MCF 10A (cell line): ENCODE results near the gene GMDS. TPM values are rescaled to one million over a fixed set of nuclear protein-coding genes. Genes with fewer than 3 reads are reported as not detected.

ENCODE experiments used
- BruUV-seq: library from RNA; stranded (reverse); fragments of 400-500 nt; replicated peaks from 2 replicates; lab custom pipeline; 2021; lab: Mats Ljungman, UMichigan
- CTCF ChIA-PET: fragments of 300-600 bp; sonication (Branson Sonifier 250); formaldehyde crosslinking; extraction: SDS; loops from one replicate; lab custom pipeline; 2021; ENCODE audit warnings: antibody characterized with exemption, inconsistent platforms; lab: Yijun Ruan, JAX
- POLR2A ChIA-PET: fragments of 300-600, 350-650 bp; sonication (Branson Sonifier 250); formaldehyde crosslinking; extraction: SDS; loops from one replicate; lab custom pipeline; 2020; ENCODE audit warnings: antibody characterized with exemption, inconsistent platforms; lab: Yijun Ruan, JAX
- DNase-seq: peaks from one replicate; pipeline ENCODE4 v3.0.0-alpha.2; 2018; ENCODE audit not compliant: unreplicated experiment
- H3K27ac Mint-ChIP-seq: one replicate; pipeline ENCODE4 v1.8.0; 2022; ENCODE audit warnings: mild to moderate bottlenecking, low read depth, mixed read lengths; ENCODE audit not compliant: unreplicated experiment
- H3K27me3 Mint-ChIP-seq: one replicate; pipeline ENCODE4 v1.8.0; 2022; ENCODE audit warnings: mixed read lengths; ENCODE audit not compliant: insufficient read depth, unreplicated experiment
- H3K36me3 Mint-ChIP-seq: one replicate; pipeline ENCODE4 v1.8.0; 2022; ENCODE audit warnings: mild to moderate bottlenecking, moderate library complexity, mixed read lengths; ENCODE audit not compliant: insufficient read depth, unreplicated experiment
- H3K4me1 Mint-ChIP-seq: one replicate; pipeline ENCODE4 v1.8.0; 2022; ENCODE audit warnings: mixed read lengths; ENCODE audit not compliant: insufficient read depth, unreplicated experiment
- H3K4me3 Mint-ChIP-seq: one replicate; pipeline ENCODE4 v1.8.0; 2022; ENCODE audit warnings: mild to moderate bottlenecking, moderate library complexity, mixed read lengths; ENCODE audit not compliant: unreplicated experiment
- H3K9me3 Mint-ChIP-seq: one replicate; pipeline ENCODE4 v1.8.0; 2022; ENCODE audit warnings: mixed read lengths; ENCODE audit not compliant: unreplicated experiment
- intact Hi-C: fragments of 100-400 bp; cut with micrococcal nuclease; formaldehyde crosslinking; loops from 2 replicates; pipeline ENCODE4 v1.14.1; 2022
- total RNA-seq: library from RNA; stranded (reverse); gene quantifications from 2 replicates; pipeline ENCODE4 v1.2.3, GENCODE V29; 2022
- TF ChIP-seq, protein P1 (sequence below): fragments of 200-600 bp; IDR thresholded peaks from one replicate; pipeline ENCODE4 v1.8.0; 2022; ENCODE audit warnings: antibody characterized with exemption, mild to moderate bottlenecking; ENCODE audit not compliant: unreplicated experiment

The GMDS gene
- total RNA-seq, 1 experiment from 2014 or later: 24.9 TPM

DNA sequence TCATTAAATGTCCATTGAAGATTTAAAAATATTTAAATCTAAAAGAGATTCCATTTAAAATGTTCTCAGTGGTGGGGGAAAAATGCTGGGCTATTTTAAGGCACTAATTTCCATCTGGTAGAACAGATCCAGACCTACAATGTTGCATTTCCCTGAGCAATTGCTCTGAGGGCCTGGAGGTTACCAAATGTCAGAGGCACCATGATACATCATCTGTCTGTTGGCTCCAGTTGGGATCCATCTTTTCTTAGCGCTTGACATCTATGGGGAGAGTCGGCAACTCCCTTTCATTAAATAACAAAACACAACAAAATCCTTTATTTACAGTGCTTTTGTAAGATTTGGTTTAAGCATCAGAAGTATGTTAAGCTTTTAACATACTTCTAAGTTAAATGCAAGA is 411.2 kb downstream of the GMDS start:
- CTCF ChIA-PET: no interaction called here
- H3K27ac Mint-ChIP-seq: no peak overlapping the region
- peaks cover 14% of the 10 kb centered on the region for H3K4me1 Mint-ChIP-seq
- no TSS peak for BruUV-seq
- POLR2A ChIA-PET: interaction anchor here (1.2 kb wide), 1 partner anchor 14 kb away, joined by 5 read pairs; no protein-coding TSS in a partner anchor
- no peaks in the 10 kb centered on the region for H3K9me3 Mint-ChIP-seq
- intact Hi-C loops: no loop called here
- H3K27me3 Mint-ChIP-seq: no peaks in the 10 kb centered on the region
- no peaks in the 10 kb centered on the region for H3K36me3 Mint-ChIP-seq
- no peak overlapping the region for H3K4me3 Mint-ChIP-seq
- TF ChIP-seq, protein P1, sequence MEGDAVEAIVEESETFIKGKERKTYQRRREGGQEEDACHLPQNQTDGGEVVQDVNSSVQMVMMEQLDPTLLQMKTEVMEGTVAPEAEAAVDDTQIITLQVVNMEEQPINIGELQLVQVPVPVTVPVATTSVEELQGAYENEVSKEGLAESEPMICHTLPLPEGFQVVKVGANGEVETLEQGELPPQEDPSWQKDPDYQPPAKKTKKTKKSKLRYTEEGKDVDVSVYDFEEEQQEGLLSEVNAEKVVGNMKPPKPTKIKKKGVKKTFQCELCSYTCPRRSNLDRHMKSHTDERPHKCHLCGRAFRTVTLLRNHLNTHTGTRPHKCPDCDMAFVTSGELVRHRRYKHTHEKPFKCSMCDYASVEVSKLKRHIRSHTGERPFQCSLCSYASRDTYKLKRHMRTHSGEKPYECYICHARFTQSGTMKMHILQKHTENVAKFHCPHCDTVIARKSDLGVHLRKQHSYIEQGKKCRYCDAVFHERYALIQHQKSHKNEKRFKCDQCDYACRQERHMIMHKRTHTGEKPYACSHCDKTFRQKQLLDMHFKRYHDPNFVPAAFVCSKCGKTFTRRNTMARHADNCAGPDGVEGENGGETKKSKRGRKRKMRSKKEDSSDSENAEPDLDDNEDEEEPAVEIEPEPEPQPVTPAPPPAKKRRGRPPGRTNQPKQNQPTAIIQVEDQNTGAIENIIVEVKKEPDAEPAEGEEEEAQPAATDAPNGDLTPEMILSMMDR: no peak
- no peak for DNase-seq

DNA sequence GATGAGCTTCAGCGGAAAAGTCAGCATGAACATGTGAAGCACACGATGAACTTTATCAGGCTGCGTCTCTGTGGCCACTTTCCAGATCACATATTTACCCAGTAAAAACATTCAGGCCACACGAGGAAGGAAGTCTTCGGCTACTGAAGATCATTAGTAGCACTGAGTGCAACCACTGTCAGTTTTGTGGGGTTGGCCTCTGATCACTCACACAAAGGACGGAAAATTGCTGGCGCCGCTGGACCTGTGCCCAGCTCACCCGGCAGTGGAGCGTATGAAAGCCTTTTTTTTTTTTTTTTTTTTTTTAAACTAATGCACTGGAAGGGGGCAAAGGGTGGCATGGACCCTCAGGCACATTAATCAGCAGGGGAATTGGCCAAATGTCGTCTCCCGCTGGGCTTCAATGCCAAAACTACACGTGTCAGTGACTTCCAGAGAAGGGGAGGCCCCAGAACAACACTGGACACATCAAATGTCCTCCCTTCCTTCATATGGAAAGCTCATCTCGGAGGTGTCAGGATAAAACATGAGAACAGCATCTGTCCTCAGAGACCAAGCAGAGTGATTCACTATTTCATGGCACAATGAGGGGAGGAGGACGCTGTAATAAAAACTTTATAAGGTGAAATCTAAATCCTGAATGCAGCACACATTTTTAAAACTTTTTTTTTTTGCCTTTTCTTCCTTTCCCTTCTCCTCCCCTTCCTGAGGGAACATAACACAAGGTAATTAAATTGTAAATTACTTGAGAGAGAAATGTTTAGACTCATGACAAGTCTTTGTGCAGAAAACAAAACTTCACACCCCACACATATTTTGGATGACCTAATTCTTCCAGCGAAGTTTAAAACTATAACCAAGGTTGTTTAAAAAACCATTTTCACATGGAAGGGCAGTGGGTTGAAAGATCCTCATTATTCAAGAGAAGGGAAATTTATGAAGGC is 412.3 kb downstream of the GMDS start:
- Mint-ChIP-seq H3K4me3 (no peak overlapping the region), H3K4me1 (peaks cover 8% of the 10 kb centered on the region), H3K36me3 (no peaks in the 10 kb centered on the region), H3K9me3 (peaks cover 7% of the 10 kb centered on the region), H3K27me3 (no peaks in the 10 kb centered on the region), H3K27ac (no peak overlapping the region)
- no peak for DNase-seq
- no TSS peak for BruUV-seq
- TF ChIP-seq, protein P1: no peak
- ChIA-PET CTCF (interaction anchor here (0.6 to 0.8 kb wide), 3 partner anchors 97 to 223 kb away, joined by 3 to 6 read pairs (median 3); no protein-coding TSS in a partner anchor), POLR2A (interaction anchor here (0.5 to 0.7 kb wide), 3 partner anchors 11 to 104 kb away, joined by 3 to 5 read pairs (median 3); no protein-coding TSS in a partner anchor)
- intact Hi-C loops: no loop called here

DNA sequence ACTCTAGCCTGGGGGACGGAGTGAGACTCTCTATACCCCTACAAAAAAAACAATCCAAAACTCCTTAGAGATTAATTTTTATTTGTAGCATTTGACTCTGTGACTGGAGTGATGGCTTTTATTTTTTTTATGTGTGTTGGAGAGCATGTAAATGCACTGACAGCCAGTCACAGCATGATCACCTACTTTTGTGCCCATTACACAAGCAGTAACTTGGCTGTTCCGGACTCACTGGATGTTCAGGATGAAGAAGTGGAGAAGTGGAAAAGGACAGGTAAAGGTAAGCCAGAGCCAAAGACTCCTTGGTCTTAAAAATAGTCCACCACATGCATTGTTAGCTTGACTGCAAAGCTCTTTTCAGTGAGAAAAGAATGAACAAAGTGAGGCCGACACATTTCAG is 413.0 kb downstream of the GMDS start:
- ChIA-PET CTCF (interaction anchor here (0.6 to 0.7 kb wide), 2 partner anchors 96 to 222 kb away, joined by 3 read pairs; no protein-coding TSS in a partner anchor), POLR2A (interaction anchor here (0.7 kb wide), 1 partner anchor 23 kb away, joined by 3 read pairs; no protein-coding TSS in a partner anchor)
- DNase-seq: no peak
- Mint-ChIP-seq H3K4me1 (peaks cover under 1% of the 10 kb centered on the region), H3K27me3 (no peaks in the 10 kb centered on the region), H3K27ac (no peak overlapping the region), H3K9me3 (peaks cover 14% of the 10 kb centered on the region), H3K4me3 (no peak overlapping the region), H3K36me3 (no peaks in the 10 kb centered on the region)
- no TSS peak for BruUV-seq
- intact Hi-C loops: no loop called here
- TF ChIP-seq, protein P1: no peak
